HEK293T (cell line): Measurements from ENCODE around the gene SLC26A8.

Source experiments
- ARNT ChIP-seq: fragments of 450-650 bp; IDR thresholded peaks from 2 replicates; pipeline ENCODE4 v1.6.1; 2017; ENCODE audit warnings: mild to moderate bottlenecking
- CTBP1 ChIP-seq: fragments of 450-650 bp; IDR thresholded peaks from 2 replicates; pipeline ENCODE4 v1.6.1; 2016; ENCODE audit warnings: borderline replicate concordance
- ELF4 ChIP-seq: fragments of 450-650 bp; IDR thresholded peaks from 2 replicates; pipeline ENCODE4 v1.6.1; 2017; ENCODE audit warnings: antibody characterized with exemption
- FOXK2 ChIP-seq: fragments of 450-650 bp; IDR thresholded peaks from 2 replicates; pipeline ENCODE4 v1.6.1; 2016; ENCODE audit warnings: mild to moderate bottlenecking
- HDGF ChIP-seq: fragments of 450-650 bp; IDR thresholded peaks from 2 replicates; pipeline ENCODE4 v1.6.1; 2017; ENCODE audit warnings: antibody characterized with exemption, borderline replicate concordance
- L3MBTL2 ChIP-seq: fragments of 450-650 bp; conservative IDR thresholded peaks from 2 replicates; pipeline ENCODE4 v1.6.1; 2016; ENCODE audit warnings: mild to moderate bottlenecking
- SP1 ChIP-seq: fragments of 450-650 bp; IDR thresholded peaks from 2 replicates; pipeline ENCODE4 v1.6.1; 2017
- SUZ12 ChIP-seq: fragments of 450-650 bp; IDR thresholded peaks from 2 replicates; pipeline ENCODE4 v1.6.1; 2016; ENCODE audit warnings: mild to moderate bottlenecking
- TARDBP ChIP-seq: fragments of 450-650 bp; IDR thresholded peaks from 2 replicates; pipeline ENCODE4 v1.6.1; 2016
- TF ChIP-seq, protein P1 (sequence below): fragments of 450-650 bp; IDR thresholded peaks from 2 replicates; pipeline ENCODE4 v1.6.1; 2016

DNA sequence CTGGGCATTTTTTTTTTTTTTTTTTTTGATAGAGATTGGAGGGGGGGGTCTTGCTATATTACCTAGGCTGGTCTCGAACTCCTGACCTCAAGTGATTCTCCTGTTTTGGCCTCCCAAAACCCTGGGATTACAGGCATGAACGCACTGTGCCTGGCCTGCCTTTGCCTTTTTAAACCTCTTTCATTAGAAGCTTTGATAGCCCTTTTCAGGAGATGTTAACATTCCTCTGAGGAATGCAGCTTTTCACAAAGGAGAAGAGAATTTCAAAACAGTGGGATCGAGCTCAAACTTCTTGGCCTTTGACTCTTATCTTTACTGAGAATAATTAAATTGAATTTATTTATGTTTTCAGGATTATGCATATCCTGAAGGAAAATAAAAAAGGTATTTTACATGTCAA, 31.3 kb downstream of the SLC26A8 start:
- TF ChIP-seq FOXK2 = no peak
- no peak for TF ChIP-seq ARNT
- no peak for TF ChIP-seq SP1
- no peak for TF ChIP-seq CTBP1
- TF ChIP-seq, protein P1, sequence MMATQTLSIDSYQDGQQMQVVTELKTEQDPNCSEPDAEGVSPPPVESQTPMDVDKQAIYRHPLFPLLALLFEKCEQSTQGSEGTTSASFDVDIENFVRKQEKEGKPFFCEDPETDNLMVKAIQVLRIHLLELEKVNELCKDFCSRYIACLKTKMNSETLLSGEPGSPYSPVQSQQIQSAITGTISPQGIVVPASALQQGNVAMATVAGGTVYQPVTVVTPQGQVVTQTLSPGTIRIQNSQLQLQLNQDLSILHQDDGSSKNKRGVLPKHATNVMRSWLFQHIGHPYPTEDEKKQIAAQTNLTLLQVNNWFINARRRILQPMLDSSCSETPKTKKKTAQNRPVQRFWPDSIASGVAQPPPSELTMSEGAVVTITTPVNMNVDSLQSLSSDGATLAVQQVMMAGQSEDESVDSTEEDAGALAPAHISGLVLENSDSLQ = no peak
- TF ChIP-seq L3MBTL2 = no peak
- no peak for TF ChIP-seq SUZ12
- no peak for TF ChIP-seq ELF4
- TF ChIP-seq HDGF = no peak
- no peak for TF ChIP-seq TARDBP
